GM12865 (cell line): ENCODE results near the gene LGALS8.

ENCODE experiments used
- DNase-seq: peaks from one replicate; pipeline ENCODE4 v3.0.0; 2010; ENCODE audit warnings: low read depth
- H3K4me3 ChIP-seq: 2 replicates; pipeline ENCODE4 v1.5.1; 2011; ENCODE audit warnings: mild to moderate bottlenecking, low read depth, low read length, control low read depth
- TF ChIP-seq, protein P1 (sequence below): IDR thresholded peaks from 2 replicates; pipeline ENCODE4 v1.5.1; 2011; ENCODE audit warnings: low read length, control low read depth, low read depth, inconsistent platforms; ENCODE audit not compliant: insufficient read depth; ENCODE audit errors: missing control alignments

Gene LGALS8

DNA sequence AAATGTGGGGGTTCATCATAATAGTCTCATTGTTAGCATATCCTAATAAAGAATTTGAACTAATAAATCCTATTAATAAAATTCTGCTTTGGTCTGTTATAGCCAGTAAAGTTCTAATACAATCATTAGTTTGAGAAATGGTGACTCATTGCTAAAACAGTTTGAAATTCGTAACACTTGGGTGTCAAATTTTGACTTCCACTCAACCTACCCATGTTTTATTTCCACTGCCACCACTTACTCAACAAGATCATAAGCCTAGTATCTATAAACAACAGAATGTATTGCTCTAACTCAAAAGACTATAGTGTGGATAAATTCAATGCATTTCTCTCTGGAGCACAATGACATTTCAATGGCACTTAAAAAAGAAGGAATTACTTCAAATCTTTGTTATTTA, 29.1 kb downstream of the LGALS8 start:
- no peak for DNase-seq
- no peak overlapping the region for H3K4me3 ChIP-seq
- TF ChIP-seq, protein P1, sequence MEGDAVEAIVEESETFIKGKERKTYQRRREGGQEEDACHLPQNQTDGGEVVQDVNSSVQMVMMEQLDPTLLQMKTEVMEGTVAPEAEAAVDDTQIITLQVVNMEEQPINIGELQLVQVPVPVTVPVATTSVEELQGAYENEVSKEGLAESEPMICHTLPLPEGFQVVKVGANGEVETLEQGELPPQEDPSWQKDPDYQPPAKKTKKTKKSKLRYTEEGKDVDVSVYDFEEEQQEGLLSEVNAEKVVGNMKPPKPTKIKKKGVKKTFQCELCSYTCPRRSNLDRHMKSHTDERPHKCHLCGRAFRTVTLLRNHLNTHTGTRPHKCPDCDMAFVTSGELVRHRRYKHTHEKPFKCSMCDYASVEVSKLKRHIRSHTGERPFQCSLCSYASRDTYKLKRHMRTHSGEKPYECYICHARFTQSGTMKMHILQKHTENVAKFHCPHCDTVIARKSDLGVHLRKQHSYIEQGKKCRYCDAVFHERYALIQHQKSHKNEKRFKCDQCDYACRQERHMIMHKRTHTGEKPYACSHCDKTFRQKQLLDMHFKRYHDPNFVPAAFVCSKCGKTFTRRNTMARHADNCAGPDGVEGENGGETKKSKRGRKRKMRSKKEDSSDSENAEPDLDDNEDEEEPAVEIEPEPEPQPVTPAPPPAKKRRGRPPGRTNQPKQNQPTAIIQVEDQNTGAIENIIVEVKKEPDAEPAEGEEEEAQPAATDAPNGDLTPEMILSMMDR, result no peak

DNA sequence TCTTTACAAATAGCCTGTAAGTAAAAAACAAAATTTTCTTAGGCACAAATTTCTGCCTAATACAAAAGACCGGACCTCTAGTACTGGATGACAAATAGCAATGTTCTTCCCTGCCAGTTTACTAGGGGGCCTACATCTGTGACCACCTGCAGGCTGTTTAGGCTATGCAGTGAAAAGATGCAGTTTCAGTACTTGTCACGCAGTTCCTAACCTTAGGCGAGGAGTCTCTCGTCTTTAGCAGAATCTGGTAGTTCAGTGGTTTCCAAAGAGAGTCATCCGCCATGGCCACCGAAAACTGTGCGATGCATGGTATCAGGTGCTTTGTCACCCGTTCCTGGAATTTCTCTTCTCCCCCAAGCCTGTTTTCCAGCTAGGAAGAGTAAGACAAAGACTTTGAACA, 29.6 kb downstream of the LGALS8 start:
- TF ChIP-seq, protein P1, result no peak
- no peak overlapping the region for H3K4me3 ChIP-seq
- no peak for DNase-seq

DNA sequence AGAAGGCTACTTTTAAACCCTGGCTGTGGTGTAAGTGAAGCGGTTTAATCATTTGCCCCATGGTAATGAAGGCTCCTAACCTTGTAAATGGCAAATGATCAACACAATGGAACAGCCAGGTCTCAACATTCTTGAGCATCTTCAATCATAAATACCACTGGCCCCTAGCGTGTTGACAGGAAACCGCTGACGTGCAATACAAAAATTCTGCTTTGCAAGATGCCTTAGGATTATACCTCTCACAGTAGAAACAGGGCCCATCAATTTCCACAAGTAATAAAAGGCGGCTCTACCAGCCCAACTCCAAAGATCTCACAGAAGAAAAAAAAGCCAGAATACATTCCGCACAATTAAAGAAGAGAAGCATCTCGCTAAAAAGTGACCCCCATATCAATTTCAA, 32.8 kb downstream of the LGALS8 start:
- no peak overlapping the region for H3K4me3 ChIP-seq
- no peak for DNase-seq
- TF ChIP-seq, protein P1, result no peak

DNA sequence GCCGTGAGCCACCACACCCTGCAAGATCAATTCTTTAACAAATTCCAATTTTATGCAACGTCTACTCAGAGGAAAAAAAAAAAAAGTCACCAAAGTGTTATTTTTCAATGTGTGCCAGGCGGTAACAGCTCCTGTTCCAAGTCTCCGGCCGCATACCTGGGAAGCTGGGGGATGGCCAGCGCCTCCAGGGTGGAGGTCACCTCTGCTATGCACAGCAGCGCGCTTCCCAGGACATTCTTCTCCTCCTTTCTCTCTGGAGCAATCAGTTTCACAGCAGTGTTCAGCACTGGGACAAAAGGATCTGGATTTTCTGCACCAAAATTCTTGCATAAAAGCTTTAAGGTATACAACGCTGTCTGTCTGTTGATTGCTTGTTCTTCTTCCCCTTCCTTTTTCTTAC, 34.3 kb downstream of the LGALS8 start:
- TF ChIP-seq, protein P1, result no peak
- DNase-seq, result no peak
- no peak overlapping the region for H3K4me3 ChIP-seq

DNA sequence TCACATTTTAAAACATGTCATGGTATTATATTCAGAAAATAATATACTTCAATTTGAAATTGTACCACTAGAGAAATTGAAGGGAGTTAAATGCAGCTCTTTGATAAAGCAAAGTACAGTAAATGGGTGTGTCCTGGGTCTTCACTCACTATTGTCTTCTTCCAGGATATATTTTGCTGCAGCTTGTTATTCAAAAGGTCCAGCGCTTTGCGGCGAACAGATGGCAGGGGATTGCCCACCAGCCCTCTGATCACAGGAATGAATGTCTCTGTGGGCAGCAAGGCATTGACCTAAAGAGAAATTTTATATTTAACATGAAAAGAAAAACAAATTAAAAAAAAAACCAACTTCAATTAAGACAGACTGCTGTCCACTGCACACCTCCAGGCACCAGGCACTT, 35.1 kb downstream of the LGALS8 start:
- DNase-seq, result no peak
- TF ChIP-seq, protein P1, result no peak
- H3K4me3 ChIP-seq, result no peak overlapping the region

DNA sequence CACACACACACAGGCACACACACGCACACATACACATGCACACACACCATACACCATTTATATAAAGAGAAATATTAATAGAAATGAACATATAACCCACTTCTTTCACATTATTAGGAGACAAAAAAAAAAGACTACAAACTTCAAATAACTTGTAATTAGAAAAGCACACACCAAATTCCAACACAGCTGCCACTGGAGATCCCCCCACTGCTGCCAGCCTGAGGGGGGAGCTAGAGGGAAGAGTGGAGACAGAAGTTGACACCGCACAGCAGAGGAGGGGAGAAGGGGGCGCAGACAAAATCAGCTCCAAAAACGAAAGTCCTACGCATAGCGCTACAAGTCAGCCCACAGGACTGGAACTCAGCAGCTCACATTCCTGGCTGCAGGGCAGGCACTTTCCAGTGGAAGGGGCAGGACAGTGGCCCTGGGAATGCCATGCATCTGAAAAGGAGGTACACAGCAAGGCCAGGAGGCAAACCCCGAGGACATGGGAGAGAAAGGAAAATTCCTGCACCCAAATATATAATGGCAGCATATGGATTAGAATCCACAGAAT, 36.5 kb downstream of the LGALS8 start:
- no peak overlapping the region for H3K4me3 ChIP-seq
- DNase-seq, result no peak
- TF ChIP-seq, protein P1, result no peak

DNA sequence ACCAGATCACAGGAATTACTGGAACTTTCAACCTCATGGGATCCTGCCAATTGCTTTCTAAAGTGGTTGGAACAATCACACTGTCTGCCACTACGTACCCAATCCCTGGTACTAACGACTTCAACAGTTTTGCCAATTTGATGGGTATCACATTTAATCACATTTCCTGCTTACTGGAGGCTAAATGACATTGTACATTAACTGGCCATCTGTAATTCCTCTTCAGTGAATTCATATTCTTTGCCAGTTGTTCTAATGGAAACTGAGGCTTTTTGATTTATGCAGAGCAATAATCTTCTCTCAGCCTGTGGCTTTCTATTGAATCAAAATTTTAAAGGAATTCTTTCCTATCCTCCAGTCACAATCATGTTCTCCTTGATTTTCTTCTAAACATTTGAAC, 38.2 kb downstream of the LGALS8 start:
- no peak overlapping the region for H3K4me3 ChIP-seq
- TF ChIP-seq, protein P1, result no peak
- DNase-seq, result no peak
